GM10266 (cell line): ENCODE data around the gene MYPN.
"Not testable (repeated sequence)": the region's sequence is repeated elsewhere in the genome, so short reads cannot be mapped to it uniquely, and the experiment has no call there.

Source experiments
- DNase-seq: peaks from one replicate; pipeline ENCODE4 v3.0.0; 2012; ENCODE audit errors: extremely low spot score
- TF ChIP-seq, protein P1 (sequence below): IDR thresholded peaks from 2 replicates; pipeline ENCODE4 v1.5.1; 2012; ENCODE audit warnings: mild to moderate bottlenecking, low read depth; ENCODE audit not compliant: control insufficient read depth, insufficient read depth; ENCODE audit errors: missing control alignments

Gene MYPN

DNA sequence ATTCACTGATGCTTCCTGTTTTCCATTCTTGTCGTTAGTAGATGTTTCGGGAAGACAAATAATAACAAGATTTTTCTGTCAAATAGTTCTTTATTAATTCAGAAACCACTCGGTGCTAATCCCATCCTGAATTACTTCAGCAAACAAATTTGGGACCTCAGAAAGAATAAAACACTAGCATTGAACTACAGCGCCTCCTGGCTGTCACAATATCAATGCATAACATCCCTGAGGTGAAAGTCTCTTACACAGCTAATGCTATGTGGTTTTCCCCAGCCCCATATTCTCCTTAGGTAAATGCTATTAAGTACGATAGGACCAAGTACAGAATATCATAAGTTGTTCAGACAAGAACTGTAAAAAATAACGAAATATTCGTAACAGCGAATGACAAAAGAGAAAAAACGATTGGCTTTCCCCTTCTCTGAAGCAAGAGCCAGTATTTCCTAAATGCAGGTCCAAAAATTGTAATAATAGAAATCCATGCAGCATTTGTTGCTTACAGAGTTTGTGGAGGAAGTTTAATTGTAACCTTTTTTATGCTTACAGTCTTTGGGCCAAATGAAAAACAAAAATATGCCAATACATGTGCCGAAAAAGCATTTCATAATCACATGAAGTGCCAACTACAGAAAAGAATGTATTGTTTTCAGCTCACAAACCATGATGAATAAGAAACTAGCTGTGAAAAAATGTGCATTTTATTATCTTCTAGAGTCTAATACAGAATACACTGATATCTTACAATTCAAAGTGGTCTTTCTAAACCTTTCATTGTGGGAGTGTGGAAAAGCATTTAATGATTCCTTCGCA lies 47.3 kb downstream of the MYPN start:
- peak; percentile 42 for DNase-seq
- TF ChIP-seq, protein P1, sequence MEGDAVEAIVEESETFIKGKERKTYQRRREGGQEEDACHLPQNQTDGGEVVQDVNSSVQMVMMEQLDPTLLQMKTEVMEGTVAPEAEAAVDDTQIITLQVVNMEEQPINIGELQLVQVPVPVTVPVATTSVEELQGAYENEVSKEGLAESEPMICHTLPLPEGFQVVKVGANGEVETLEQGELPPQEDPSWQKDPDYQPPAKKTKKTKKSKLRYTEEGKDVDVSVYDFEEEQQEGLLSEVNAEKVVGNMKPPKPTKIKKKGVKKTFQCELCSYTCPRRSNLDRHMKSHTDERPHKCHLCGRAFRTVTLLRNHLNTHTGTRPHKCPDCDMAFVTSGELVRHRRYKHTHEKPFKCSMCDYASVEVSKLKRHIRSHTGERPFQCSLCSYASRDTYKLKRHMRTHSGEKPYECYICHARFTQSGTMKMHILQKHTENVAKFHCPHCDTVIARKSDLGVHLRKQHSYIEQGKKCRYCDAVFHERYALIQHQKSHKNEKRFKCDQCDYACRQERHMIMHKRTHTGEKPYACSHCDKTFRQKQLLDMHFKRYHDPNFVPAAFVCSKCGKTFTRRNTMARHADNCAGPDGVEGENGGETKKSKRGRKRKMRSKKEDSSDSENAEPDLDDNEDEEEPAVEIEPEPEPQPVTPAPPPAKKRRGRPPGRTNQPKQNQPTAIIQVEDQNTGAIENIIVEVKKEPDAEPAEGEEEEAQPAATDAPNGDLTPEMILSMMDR = peak; percentile 79

DNA sequence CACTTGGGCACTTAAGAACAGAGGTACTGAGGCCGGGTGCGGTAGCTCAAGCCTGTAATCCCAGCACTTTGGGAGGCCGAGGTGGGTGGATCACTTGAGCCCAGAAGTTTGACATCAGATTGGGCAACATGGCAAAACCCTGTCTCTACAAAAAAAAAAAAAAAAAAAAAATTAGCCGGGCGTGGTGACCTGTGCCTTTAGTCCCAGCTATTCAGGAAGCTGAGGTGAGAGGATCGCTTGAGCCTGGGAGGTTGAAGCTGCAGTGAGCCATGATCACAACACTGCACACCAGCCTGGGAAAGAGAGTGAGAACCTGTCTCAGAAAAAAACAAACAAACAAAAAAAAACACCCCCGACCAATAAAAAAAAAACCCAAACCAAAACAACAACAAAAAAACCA lies 48.2 kb downstream of the MYPN start:
- DNase-seq = not testable (repeated sequence)

DNA sequence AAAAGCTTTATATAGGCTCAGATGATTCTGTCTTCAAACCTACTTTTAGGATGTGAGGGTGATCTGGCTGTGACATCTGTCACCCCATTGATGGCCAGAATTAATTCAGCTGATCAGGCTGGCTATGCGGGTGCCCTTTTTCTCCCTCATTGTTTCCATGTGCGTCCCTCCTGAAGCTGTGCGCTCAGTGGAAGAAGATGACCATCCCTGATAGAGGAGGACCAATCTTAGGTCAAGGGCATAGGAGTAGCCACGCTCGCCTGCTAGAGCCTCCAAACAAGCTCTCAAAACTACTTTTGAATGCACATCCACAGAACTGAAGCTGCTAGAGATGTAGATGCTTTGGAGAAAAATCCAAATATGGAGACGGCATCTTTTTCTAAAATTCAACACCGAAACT lies 48.7 kb downstream of the MYPN start:
- no peak for DNase-seq
- TF ChIP-seq, protein P1 = no peak

DNA sequence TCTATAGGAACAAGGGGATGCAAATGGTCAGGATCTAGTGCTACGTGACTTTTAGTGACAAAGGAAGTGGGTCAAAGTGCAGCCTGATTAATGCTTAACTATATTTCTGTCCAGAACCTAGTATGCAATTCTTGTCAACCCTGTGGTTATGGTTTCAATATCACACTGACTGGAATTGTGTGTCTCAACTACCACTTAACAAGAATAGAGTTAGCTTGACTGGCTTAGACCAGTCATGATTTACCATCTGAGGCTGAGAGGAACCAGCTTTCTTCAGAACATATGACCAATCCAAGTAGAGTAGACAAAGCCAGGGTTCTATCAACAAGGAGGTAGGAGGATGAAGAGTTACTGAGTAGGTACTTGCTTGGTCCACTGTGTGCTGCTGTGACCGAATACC lies 54.4 kb downstream of the MYPN start:
- DNase-seq = no peak
- TF ChIP-seq, protein P1 = no peak

DNA sequence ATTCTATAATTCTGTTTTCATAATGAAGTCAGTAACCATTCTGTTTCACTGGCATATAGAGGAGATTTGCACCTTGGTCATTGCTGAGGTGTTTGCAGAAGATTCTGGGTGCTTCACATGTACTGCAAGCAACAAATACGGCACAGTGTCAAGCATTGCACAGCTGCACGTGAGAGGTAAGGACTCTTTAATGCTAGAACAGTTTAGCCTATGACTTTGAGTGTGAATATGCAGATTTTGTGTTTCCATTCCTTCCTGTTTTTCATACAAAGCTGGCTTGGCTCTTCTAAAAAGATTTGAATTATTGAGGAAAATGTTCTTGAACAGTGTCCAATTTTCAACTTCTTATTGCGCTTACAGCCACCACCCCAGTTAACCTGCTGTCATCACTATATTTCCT lies 56.4 kb downstream of the MYPN start:
- no peak for DNase-seq
- TF ChIP-seq, protein P1 = no peak

DNA sequence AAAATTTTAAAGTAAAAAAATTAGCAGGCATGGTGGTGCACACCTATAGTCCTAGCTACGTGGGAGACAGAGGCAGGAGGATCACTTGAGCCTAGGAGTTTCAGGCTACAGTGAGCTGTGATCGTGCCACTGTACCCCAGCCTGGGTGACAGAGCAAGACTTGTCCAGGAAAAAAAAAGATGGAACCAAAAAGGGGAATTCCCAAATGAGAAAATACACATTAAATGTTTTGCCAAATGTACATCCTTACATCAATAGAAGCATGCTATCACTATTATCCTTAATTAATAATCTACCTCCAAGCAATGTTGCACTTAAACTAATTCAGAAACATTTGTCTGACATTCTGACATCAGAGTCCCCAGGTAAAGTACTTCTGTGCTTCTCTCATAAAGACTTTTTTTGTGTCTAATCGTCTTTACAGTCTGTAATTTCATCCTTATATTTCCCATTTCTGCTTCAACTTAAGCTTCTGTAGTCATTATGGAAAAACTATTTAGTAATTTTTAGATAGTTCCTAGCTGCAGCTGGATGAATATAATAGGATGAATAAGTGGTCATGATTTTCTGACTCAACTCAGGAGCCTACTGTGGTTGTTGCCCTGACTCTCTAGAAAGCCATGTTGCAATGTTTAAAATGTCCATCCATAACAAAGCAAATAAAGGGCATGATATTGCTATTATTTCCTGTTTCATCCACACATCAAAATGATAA lies 57.7 kb downstream of the MYPN start:
- DNase-seq = no peak
- TF ChIP-seq, protein P1 = no peak

DNA sequence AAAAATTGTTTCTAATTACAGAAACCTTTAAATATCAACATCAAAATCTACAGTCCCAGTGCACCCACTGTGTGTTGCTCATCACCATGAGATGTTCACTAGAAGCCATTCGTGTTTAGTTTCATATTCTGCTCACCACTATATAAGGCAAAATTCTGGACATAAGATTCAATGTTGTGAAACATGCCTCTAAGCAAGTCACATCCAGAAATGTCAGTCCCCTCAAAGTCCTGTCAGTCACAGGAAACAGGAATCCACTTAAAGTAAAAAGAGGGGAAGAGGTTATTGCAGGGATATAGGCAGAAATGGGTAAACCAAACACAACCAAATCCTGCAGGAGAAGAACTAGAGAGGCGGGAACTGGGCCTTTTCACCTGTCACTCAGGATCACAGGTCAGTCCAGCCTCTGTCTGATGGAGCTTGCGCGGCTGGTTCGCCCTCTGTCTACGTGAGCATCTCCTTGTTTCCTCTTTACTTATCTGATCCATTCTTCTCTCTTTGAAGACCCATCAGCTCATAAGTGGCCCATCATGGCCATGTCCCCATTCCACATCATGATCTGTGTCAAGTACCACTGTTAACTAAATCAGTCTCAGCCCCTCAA lies 58.4 kb downstream of the MYPN start:
- DNase-seq = no peak
- TF ChIP-seq, protein P1 = no peak
